ENCODE measurements around the gene MAP3K15.
A peak's percentile ranks its signal among the peaks of the same experiment; 100 is the strongest.

The MAP3K15 gene

GRCh38 chrX:19343535-19344408, 171.5 kb downstream of the MAP3K15 start, which contains the start of gene PDHA1:
Gene PDHA1, plus strand, starts transcription at chrX:19343927. Its CDS starts 111 bp downstream, at chrX:19344038.
- DNase-seq (ENCODE audit: low read depth): peak; percentile 90
- H3K4me3 ChIP-seq (replicated peaks; ENCODE audit: low read depth, low read length): peak within 1 kb of the TSS; percentile 71
- TF ChIP-seq, protein P1, sequence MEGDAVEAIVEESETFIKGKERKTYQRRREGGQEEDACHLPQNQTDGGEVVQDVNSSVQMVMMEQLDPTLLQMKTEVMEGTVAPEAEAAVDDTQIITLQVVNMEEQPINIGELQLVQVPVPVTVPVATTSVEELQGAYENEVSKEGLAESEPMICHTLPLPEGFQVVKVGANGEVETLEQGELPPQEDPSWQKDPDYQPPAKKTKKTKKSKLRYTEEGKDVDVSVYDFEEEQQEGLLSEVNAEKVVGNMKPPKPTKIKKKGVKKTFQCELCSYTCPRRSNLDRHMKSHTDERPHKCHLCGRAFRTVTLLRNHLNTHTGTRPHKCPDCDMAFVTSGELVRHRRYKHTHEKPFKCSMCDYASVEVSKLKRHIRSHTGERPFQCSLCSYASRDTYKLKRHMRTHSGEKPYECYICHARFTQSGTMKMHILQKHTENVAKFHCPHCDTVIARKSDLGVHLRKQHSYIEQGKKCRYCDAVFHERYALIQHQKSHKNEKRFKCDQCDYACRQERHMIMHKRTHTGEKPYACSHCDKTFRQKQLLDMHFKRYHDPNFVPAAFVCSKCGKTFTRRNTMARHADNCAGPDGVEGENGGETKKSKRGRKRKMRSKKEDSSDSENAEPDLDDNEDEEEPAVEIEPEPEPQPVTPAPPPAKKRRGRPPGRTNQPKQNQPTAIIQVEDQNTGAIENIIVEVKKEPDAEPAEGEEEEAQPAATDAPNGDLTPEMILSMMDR (IDR thresholded peaks at IDR 0.05; ENCODE audit: low read length, missing control alignments): no peak

DNA sequence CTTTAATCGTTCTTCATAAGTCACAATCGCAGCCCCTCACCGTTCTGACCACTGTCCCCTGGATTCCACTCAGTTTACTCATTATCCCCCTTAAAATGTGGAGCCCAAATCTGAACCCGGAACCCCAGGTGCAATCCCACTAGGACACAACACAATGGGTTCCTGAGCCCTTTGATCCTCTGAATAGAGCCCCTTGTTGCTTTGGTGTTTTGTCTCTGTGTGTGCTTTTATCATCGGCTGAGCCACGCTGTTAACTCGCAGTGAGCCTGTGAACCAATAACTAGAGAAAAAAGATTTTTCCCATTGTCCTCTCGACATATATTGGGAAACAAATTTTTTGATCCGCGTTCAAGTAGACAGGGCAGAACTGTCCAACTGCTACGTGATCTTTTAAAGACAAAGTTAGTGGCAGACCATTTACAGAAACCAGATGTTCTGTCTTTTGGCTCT, 172.2 kb downstream of the MAP3K15 start:
- H3K4me3 ChIP-seq (replicated peaks; ENCODE audit: low read depth, low read length): peak overlapping the region; percentile 47
- no peak for DNase-seq (ENCODE audit: low read depth)
- TF ChIP-seq, protein P1 (IDR thresholded peaks at IDR 0.05; ENCODE audit: low read length, missing control alignments): no peak

GRCh38 chrX:19342331-19342906, 172.9 kb downstream of the MAP3K15 start:
- TF ChIP-seq, protein P1 (IDR thresholded peaks at IDR 0.05; ENCODE audit: low read length, missing control alignments): no peak
- H3K4me3 ChIP-seq (replicated peaks; ENCODE audit: low read depth, low read length): no peak overlapping the region
- DNase-seq (ENCODE audit: low read depth): no peak

- peak; percentile 39 for DNase-seq (ENCODE audit: low read depth)
- no peak overlapping the region for H3K4me3 ChIP-seq (replicated peaks; ENCODE audit: low read depth, low read length)
- TF ChIP-seq, protein P1 (IDR thresholded peaks at IDR 0.05; ENCODE audit: low read length, missing control alignments): peak; percentile 26
These were observed 180.2 kb downstream of the MAP3K15 start for GRCh38 chrX:19334945-19335626.

DNA sequence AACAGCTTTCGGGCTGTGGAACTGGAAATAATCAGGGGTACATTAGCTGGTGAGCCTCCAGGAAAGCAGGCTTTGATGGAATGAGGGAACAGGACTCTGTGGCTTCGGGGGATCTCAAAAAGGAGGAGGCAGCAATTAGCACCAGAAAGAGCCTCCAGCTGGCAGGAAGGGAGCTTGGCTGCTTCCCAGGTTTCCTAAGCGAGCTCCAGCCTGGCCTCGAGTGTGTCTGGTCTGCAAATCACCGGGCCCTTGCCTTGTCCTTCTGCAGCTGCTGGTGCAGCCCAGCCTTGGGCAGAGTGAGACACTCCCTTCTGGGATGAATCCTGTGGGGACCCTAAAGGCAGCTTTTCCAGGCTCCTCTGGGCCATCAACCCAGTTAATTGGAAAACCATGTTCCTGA, 182.3 kb downstream of the MAP3K15 start:
- peak; percentile 31 for DNase-seq (ENCODE audit: low read depth)
- TF ChIP-seq, protein P1 (IDR thresholded peaks at IDR 0.05; ENCODE audit: low read length, missing control alignments): no peak
- no peak overlapping the region for H3K4me3 ChIP-seq (replicated peaks; ENCODE audit: low read depth, low read length)

DNA sequence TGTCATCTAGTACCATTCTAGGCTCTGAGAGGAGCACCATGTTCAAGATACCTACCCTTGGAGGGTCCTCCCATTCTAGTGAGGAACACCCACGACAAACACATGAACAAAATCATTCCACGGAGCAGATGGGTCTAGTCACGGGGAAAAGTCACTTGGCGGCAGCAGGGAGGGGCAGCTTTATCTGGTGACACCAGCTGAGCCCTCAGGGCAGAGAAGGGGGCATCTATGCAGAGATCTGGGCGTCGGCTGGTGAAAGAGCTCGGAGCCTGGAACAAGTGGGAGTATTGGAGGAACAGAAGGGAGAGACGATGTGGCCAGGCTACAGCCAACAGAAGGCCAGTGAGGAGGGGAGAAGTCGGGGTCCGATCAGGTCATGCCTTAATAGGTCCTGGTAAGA, 183.5 kb downstream of the MAP3K15 start:
- TF ChIP-seq, protein P1 (IDR thresholded peaks at IDR 0.05; ENCODE audit: low read length, missing control alignments): no peak
- no peak for DNase-seq (ENCODE audit: low read depth)
- H3K4me3 ChIP-seq (replicated peaks; ENCODE audit: low read depth, low read length): no peak overlapping the region

Data from fibroblast of pulmonary artery (primary cell).